GM21786 (cell line): ENCODE data around the gene FIBCD1.
"Not testable (repeated sequence)": the region's sequence is repeated elsewhere in the genome, so short reads cannot be mapped to it uniquely, and the experiment has no call there.

Experiments used
- ATAC-seq: cut with Tn5 transposase; IDR thresholded peaks from one replicate; pipeline ENCODE4 v1.9.1; 2021; ENCODE audit not compliant: unreplicated experiment

FIBCD1 gene

DNA sequence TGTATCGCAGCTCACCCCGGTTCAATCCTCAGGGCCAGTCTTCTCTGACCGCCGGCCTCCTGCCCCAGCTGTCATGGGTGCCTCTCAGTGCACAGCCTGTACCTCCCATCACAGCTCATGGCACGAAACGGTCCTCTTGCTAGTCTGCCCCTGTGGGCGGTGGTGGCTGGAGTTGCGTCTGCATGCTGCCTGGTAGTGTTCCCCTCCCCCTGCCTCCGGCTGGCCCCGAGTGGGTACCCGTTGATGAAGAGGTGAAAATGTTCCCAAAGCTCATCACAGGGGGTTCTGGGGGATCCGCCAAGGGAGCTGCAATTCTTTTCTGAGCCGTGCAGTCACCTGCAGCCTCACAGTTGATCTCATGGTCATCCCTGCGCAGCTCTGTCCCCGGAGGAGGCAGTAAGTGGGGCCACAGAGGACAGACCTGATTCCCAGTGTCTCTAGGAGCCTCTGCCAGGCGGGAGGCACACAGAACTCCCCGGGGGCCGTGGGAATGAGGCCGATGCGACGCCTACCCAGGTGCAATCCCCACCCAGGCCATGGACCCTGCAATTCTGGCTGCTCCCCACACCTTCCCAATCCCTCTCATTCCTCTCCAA lies 34.7 kb upstream of the FIBCD1 start:
- no peak for ATAC-seq

DNA sequence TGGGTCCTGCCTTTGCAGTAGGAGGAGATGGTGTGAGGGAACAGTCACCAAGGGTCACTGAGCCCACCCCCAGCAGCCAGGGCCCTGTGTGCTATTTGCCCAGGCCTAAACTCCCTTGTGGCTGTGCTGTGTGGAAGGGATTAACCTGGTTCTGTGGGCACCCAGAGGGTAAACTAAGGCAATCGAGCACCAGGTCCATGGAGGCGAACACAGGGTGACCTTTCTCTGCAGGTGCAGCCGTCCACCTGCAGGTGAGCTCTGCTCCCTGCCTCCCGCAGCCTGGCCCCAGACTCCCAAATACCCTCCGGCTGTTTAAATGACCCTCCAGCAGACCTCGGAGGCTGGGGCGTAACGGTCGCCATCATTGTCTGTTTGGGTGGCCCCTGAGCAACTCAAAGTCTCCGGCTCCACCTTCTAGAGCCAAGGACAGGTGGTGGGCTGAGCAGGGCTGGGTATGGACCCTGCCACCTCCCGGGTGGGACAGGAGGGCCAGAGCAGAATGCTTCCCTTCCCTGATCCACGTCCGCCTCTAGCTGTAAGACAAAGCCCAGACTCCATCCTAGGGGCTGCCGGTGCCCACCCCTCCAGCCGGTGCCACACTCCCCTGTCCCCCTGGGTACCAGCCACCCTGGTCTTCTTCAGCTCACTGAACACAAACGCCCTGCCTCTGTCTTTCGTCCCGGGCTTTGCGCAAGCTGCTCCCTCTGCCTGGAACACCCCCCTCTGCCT lies 34.1 kb upstream of the FIBCD1 start:
- ATAC-seq: no peak

DNA sequence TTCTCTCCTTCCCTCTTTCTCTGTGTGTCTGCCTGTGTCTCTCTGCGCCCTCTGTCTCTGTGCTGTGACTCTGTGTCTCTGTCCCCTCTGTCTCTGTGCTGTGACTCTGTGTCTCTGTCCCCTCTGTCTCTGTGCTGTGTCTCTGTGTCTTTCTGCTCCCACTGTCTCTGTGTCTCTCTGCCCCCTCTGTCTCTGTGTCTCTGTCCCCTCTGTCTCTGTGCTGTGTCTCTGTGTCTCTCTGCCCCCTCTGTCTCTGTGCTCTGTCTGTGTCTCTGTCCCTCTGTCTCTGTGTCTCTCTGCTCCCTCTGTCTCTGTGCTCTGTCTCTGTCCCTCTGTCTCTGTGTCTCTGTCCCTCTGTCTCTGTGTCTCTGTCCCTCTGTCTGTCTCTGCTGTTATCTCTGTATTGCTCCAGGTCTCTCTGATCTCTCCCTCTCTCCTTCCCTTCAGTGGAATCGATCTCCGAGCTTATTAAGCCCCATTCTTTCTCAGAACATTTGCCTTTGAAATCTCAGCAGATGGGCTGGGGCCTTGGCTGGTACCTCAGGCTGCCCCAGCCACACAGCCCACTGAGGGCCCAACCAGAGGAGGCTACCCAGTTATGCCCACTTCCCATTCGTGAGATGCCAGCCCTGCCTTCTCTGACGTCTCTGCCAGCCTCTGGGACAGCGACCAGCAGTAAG lies 33.4 kb upstream of the FIBCD1 start:
- ATAC-seq: no peak

DNA sequence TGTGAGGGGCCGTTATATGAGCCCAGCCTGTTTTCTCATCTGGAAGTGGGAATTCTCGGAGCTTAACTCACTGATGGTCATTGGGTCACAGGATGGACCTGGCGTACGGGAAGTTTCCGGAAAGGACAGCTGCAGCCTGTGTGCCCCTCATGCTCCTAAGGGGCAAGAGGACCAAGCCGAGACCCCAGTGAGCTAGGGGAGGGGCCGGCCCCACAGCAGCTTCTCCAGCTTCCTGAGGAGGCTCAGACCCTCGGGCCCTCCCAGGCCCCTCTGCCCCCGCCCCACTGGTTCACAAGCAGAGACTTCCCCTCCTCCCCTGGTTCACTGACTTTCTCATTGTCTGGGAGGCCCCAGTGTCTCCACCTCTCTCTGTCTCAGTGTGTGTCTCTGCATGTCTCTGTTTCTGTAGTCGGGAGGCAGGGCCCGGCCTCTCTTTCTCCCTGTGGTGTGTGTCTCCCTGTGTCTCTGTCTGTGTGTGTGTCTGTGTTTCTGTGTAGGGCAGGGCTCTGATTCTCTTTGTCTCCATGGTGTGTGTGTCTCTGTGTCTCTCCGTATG lies 32.3 kb upstream of the FIBCD1 start:
- ATAC-seq: no peak

DNA sequence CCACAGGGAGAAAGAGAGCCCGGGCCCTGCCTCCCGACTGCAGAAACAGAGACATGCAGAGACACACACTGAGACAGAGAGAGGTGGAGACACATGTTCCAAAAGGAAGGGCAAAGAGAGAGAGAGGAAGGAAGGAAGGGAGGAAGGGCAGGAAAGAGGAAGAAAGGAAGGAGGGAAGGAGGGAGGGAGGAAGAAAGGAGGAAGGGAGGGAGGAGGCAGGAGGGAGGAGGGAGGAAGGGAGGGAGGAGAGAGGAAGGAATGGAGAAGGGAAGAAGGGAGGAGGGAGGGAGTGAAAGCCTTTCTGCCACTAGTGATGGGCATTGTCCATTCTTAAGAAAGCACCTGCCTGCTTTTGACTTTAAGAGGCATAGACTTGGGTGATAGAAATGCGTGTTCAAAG lies 31.8 kb upstream of the FIBCD1 start:
- ATAC-seq: no peak

DNA sequence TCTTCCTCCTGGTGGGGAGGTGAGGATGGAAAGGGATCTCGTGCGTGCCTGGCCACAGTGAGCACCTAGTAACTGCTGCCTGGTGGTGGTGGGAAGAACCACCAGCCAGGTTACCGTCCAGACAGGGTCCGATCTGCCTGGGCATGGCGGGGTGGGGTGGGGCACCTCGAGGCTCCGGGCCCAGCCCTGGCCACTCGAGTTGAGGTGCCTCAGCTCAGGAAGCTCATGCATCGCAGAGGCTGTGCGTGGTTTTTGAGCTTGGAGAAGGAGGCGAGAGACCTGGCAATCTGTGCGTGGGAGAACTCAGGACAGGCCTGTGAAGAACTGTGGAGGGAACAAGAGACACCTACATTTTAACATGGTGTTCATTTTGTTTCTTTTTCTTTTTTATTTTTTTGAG lies 31.0 kb upstream of the FIBCD1 start:
- ATAC-seq: no peak

DNA sequence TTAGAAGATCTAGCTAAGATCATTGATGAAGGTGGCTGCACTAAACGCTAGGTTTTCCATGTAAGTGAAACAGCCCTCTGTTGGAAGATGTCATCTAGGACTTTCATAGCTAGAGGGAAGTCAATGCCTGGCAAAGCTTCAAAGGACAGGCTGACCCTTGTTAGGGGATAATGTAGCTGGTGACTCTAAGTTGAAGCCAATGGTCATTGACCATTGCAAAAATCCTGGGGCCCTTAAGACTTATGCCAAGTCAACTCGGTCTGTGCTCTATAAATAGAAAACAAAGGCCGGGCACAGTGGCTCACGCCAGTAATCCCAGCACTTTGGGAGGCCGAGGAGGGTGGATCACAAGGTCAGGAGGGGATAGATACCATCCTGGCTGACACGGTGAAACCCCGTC lies 26.6 kb upstream of the FIBCD1 start:
- no peak for ATAC-seq

DNA sequence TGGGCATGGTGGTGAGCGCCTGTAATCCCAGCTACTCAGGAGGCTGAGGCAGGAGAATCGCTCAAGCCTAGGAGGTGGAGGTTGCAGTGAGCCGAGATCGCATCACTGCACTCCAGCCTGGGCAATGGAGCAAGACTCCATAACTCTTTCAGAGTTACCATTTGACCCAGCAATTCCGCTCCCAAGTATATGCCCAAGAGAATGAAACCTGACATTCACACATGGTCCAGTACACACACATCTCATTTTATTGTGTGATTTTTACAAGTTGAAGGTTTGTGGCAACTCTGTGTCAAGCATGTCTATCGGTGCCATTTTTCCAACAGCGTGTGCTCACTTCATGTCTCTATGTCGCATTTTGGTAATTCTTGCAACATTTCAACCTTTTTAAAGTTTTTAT lies 24.9 kb upstream of the FIBCD1 start:
- no peak for ATAC-seq

DNA sequence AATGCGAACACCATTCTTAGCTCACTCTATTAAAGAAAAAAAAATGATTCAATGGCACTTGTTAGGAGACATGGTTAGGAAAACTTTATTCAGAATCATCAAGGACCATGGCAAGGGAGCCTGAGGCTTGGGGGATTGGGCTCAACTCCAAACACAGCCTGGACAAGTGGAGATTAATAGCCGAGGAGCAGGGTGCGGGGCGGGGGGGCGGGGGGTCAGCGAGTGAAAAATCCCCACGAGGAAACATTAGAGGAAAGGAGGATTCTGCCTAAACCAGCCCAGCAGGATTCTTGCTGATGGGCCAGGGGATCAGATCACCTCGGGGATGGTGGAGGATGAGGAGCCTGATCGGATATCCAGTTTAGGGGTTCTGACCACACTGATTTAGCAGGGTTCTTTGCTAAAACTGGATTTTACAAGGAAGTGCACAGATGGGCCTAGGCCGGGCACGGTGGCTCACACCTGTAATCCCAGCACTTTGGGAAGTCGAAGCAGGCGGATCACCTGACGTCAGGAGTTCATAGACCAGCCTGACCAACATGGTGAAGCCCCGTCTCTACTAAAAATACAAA lies 24.4 kb upstream of the FIBCD1 start:
- ATAC-seq: no peak

DNA sequence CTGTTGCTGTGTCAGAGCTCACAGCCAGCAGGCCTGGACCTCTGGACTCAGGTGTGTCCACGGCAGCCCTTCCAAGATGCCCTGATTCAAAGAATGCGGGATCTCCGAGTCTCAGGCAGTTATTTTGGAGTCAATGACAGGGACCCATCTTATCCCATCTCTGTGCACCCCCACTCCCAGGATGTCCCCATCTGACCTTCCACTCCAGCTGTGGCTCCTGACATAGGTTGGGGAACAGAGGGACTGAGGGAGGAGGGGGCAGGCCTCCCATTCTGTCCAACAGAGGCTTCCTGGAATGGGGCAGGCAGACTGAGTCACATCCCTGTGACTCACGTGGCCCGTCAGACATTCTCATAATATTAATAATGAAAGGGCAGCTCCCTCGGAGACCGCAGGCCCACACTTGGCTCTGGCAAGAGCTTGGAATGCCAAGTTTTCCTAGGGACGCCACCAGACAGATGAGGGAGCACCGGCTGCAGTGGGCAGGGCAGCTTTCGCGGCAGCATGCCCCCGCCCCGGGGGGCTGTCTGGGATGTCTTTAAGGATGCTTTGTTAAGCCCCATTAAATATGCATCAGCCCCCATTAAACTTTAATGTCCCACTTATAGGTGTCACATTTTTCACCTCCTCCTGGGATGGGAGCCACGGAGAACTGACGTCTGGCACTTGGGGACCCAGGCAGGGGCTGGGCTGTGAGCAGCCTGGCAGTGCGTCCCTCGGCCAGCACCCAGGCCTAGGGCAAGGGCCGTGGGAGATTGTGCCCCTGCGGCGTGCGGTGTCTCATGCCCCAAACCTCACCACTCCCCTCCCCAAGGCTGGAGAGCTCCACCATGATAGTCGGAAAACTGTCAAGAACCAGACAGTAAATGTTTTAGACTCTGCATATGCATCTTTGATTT lies 23.6 kb upstream of the FIBCD1 start:
- ATAC-seq: no peak

DNA sequence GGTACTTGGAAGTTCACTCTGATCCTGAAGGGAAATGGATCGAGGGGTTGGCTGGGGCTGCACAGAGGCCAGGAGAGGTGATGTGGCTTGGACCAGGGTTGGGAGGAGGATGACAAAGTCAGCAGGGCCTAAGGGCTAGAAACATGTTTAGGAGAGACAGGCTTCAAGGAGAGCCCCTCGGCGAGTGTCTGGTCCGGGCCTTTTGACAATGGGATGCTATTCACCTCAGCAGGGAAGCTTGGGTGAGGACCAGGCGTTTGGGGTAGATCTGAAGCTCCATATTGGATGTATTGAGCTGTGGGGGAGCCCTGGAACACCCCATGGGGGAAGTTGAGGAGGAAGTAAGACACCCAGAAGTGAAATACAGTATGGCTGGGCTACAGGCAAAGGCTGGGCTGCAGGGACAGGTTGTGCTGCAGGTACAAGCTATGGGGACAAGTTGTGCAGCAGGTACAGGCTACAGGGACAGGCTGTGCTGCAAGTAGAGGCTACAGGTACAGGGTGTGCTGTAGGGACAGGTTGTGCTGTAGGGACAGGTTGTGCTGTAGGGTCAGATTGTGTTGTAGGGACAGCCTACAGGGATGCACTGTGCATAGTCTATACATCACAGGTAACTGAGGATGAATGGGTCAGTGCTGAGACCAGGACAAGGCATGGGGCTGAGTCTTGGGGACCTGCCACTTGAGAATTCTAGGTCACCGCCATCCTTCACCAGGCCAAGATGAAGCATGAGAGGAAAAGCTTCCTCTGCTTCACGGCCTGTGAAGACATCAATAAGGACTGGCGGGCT lies 22.7 kb upstream of the FIBCD1 start:
- no peak for ATAC-seq

DNA sequence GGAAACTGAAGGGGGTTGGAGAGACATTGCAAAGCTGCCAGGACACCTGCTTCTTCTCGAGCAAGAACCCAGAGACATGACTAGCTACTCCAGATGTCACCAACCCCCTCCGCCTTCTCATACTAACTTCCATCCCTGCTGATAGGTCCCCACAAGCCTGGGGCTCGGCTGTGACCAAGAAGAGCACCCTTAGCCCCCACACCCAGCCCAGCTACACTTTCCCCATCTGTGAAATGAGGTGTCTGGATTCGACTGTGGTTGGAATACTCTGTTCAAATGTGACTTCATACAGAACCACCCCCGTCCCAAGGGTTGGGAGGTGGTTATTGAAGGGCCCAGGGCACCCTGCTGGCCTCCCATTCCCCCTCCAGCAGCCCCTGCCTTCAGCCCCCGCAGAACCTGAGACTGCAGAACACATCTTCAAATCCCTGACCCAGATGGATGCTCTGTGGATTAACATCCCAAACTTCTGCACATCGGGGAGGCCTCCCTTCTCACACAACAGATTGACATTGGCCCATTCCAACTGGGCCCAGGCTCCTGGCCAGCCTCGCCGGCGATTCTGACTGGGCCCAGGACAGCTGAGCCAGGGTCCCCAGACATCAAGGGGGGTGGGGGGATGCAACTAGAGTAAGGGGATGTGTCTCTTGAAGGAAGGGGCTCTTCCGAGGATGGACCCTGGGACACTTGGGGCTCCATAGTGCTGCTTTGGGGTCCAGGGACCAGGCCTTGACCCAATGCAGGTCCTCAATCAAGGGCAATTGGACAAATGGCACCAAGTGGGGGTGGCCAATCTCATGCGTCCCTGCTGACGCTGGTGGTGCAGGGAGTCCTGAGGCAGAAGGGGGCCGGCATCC lies 21.7 kb upstream of the FIBCD1 start:
- ATAC-seq: no peak

DNA sequence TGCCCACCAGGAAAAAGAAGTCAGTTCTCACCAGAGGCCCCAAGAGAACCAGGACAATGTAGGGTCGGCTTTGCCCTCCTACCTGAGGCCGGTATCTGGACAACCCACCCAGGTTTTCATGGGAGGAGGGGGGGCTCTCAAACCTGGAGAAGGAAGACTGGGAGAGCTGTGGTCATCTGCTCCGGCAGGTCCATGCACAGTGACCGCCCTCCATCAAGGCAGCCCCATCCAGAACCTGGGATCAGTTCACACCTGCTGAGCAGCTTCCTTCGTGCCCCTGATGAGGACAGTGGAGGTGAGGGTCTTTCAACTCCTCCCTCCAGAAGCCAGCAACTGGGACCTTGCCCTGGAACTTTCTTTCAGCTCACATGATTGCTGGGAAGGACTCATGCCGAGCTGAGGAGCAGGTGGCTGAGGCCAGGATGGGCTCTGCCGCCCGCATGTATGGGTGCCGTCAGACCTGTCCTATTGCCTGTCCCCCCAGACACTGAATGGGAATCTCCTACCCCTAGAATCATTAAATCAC lies 20.8 kb upstream of the FIBCD1 start:
- ATAC-seq: no peak

DNA sequence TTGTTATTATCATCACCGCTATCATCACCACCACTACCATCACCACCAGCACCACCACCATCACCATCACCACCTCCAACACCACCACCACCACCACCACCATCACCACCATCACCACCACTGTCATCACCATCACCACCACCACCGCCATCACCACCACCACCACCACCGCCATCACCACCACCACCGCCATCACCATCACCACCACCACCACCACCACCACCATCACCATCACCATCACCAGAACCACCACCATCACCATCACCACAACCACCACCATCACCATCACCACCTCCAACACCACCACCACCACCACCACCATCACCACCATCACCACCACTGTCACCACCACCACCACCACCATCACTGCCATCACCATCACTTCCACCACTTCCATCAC lies 19.5 kb upstream of the FIBCD1 start:
- not testable (repeated sequence) for ATAC-seq

DNA sequence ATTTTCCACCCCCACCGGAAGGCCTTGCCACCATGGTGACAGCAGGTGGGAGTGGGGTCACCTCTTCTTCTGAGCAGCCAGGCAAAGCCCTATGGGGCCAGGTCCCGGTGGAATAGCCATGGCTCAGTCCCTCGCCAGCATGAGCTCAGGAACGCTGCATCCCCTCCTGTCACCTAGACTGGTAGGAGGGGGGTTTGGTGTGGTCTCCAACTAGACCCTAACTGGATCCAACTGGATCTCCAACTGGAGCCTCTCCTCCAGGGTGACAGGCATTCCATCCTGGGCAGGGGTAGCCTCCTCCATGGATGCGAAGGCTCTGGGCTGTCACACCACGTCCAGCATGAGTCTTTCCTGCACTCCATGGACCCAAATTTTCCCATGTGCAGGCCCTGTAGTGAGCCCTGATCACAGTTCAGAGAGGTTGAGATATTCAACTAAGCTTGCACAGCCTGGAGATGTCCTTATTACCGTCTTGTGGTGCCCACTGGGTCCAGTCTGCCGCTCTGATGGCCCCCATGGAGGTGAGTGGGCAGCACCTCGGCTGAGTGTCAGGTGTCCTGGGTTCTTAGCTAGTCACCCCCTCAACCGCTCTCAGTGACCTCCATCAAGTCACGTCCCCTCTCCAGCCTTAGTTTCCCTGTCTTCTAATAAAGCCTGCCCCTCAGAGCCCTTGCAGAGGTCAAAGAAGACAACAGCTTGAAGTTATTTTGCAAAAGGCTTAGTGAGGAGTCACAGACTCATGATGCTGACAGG lies 18.6 kb upstream of the FIBCD1 start:
- no peak for ATAC-seq

DNA sequence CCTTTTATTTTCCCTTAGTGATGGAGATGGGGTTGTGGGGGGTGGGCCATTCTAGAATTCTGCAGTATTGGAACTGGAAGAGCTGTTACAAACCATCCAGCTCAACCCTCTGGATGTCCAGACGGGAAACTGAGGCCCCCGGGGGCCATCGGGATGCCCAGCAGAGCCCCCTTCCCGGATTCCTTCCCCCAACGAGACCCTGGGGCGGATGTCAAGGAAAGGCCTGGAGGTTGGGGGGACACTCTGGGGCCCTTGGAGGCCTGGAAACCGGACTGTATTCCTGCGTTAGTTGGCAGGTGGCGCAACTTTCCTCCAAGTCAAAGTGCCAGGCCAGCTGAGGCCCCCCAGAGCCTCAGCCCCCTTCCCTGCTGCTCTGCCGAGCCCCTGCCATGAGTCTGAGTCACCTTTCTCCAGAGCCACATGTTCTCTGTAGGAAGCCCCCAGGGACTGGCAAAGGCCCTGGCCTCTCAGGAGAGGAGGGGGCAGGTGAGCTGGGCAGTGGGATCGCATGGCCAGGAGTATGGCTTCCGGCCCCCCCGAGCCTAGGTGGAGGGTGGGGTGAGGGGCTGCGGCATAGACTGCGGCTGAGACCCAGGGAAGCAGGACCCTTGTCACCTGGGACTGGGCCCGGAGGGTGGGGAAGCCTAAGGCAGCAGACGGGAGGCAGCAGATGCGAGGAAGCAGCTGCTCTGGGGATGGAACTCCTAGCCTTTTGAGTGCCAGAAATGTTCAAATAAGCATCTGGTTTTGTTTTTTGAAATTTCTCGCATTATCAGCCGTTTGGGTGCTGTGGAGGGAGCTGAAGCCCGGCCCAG lies 17.8 kb upstream of the FIBCD1 start:
- no peak for ATAC-seq

DNA sequence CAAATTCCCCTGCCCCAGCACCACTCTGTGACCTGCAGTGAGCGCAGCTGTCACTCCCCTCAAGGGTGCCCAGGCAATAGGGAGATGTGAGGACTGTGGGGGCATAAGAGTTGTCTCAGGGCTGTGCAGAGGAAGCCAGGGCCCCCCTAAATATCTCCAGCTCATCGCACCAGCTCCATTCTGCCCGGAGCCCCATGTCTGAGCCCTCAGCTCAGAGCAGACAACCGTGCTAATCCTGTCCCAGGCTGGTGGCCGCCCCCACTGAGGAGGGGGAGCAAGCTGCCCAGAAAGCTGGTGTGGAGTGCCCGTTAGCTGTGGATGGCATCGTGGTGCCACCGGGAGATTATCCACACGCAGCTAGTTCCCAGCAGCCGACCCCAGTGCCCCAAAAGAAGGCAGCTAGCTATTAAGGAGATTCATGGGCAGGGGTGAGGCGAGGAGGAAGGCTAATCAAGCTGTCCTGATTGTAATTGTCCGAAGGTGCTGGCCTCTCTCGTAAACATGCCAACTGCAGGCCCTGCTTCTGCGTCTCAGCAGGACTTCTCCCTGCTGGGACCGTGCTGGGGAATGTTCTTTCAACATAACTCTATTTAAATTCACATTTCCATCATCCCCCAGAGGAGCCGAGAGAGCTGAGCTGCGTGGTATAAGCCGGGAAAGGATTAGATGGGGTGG lies 17.0 kb upstream of the FIBCD1 start:
- no peak for ATAC-seq
